GM21723 (cell line): ENCODE data around the gene SYT14.
"Not testable (repeated sequence)": the region's sequence is repeated elsewhere in the genome, so short reads cannot be mapped to it uniquely, and the experiment has no call there.

ENCODE experiments used
- ATAC-seq: cut with Tn5 transposase; IDR thresholded peaks from one replicate; pipeline ENCODE4 v1.9.1; 2021; ENCODE audit warnings: mild to moderate bottlenecking, moderate library complexity; ENCODE audit not compliant: unreplicated experiment

Gene SYT14

DNA sequence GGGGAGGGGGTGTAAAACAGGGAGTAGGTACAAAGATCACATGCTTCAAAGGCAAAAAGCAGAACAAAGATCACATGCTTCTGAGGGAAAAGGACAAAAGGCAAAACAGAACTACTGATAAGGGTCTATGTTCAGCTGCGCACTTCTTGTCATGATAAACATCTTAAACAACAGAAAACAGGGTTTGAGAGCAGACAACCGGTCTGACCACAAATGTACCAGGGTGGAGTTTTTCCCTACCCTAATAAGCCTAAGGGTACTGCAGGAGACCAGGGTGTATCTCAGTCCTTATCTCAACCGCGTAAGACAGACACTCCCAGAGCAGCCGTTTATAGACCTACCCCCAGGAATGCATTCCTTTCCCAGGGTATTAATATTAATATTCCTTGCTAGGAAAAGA is 258.2 kb downstream of the SYT14 start:
- not testable (repeated sequence) for ATAC-seq

GRCh38 chr1:210198840-210199239 is 260.8 kb downstream of the SYT14 start:
- no peak for ATAC-seq

GRCh38 chr1:210200124-210200736 is 262.2 kb downstream of the SYT14 start:
- ATAC-seq, result no peak

DNA sequence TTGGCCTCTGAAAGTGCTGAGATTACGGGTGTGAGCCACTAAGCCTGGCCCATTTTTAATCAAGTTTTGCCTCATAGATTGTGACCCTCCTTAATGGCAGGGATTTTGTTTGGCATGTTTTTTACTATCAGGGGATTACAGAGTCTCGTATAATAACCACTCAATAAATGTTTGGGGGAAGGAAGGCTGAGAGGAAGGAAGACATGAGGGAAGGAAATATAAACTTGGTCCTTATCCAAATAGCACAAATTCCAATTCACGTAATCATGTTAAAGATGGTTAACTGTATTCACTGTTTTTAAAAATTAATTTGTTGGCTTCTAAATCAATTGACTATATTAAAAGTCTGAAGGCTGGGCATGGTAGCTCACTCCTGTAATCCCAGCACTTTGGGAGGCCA is 263.7 kb downstream of the SYT14 start:
- ATAC-seq, result no peak

GRCh38 chr1:210207597-210208450 is 269.8 kb downstream of the SYT14 start:
- ATAC-seq, result no peak

- ATAC-seq, result no peak
Measured at GRCh38 chr1:210213335-210213734, 275.3 kb downstream of the SYT14 start.

DNA sequence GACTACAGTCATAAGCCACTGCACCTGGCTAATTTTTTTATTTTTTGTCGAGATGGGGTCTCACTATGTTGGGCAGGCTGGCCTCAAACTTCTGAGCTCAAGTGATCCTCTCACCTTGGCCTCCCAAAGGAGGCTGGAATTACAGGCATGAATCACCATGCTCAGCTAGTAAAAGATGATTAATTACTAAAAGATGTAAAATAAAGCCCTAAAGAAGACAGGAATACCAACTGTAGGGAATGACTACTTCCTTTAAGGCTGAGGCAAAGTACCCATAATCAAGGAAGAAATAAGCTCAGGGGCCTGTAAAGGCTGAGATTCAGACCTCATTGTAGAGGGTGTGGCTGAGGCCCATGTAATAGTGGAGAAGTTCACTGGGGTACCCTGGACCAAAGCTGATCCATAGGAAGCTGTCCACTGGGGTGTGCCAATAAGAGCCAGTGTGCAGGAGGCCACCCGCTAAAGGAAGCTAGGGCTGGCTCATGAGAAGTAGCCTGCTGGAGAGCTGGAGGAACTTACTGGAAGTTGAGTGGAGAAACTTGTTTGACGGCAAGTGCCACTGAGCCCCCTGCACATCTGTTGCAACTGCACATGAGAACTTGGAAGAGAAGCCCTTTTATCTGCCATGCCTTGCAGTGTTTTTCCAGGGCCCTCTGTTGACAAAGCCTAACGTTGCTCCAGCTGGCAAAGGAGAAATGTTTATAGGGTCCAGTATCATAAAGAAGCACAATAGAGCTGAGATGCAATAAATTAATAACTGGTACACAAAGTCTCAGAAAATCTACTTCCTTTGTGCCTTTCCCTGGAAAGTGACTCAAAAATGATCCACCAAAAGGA is 276.8 kb downstream of the SYT14 start:
- no peak for ATAC-seq

DNA sequence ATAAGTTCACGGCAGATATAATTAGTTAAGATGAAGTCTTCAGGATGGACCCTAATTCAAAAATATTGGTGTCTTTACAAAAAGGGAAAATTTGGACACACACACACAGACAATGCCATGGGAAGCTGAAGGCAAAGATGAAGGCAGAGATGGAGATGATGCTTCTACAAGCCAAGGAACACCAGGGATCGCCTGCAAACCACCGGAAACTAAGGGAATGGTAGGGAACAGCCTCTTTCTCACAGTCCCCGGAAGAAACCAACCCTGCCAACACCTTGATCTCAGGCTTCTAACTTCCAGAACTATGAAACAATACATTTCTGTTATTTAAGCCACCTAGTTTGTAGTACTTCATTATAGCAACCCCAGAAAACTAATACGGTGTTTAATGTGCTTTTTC is 279.5 kb downstream of the SYT14 start:
- no peak for ATAC-seq

GRCh38 chr1:210218047-210218446 is 280.0 kb downstream of the SYT14 start:
- no peak for ATAC-seq
